HCT116 (cell line): ENCODE data around the gene GTF3C5. TPM values are rescaled to one million over a fixed set of nuclear protein-coding genes. Genes with fewer than 3 reads are reported as not detected.

ENCODE experiments used
- ATAC-seq: fragments of 200-7000 bp; cut with Tn5 transposase; 2 replicates; pipeline ENCODE4 v1.9.1; 2020; ENCODE audit warnings: mild to moderate bottlenecking, moderate library complexity
- BruUV-seq: library from RNA; stranded (reverse); fragments of 400-500 nt; replicated peaks from 2 replicates; lab custom pipeline; 2021; lab: Mats Ljungman, UMichigan
- CTCF ChIA-PET: fragments of 300-600 bp; sonication (Branson Sonifier 250); formaldehyde crosslinking; loops from one replicate; lab custom pipeline; 2021; ENCODE audit warnings: antibody characterized with exemption; lab: Charles Lee
- POLR2A ChIA-PET: fragments of 300-600, 350-600 bp; sonication (Branson Sonifier 250); formaldehyde crosslinking; loops from one replicate; lab custom pipeline; 2021; ENCODE audit warnings: antibody characterized with exemption; lab: Charles Lee
- RAD21 ChIA-PET, 2 experiments: fragments of 300-600 bp; sonication (Branson Sonifier 250); formaldehyde crosslinking; loops; one replicate each; lab custom pipeline; 2023; ENCODE audit warnings: low total read pairs in 2 of 2; ENCODE audit not compliant: uncharacterized antibody in 2 of 2, unreplicated experiment in 2 of 2, low non-redundant PET in 1 of 2; lab: Charles Lee
- DNase-seq: peaks from one replicate; pipeline ENCODE4 v3.0.0-alpha.2; 2010; ENCODE audit warnings: low read depth, low spot score
- H2AFZ ChIP-seq: fragments of 200-600 bp; shearing (Covaris generic), sonication (generic); 2 replicates; pipeline ENCODE4 v1.6.1; 2017; ENCODE audit warnings: low read depth, mixed run types, mixed read lengths, antibody characterized with exemption, low read length; ENCODE audit not compliant: poor library complexity, severe bottlenecking
- H3K27ac ChIP-seq: 2 replicates; pipeline ENCODE4 v1.5.1; 2012; ENCODE audit warnings: low read depth, low read length
- H3K27me3 ChIP-seq: fragments of 200-600 bp; sonication (generic); 2 replicates; pipeline ENCODE4 v1.6.1; 2016; ENCODE audit warnings: mixed run types, low read length, mixed read lengths; ENCODE audit not compliant: insufficient read depth
- H3K36me3 ChIP-seq, 2 experiments: fragments of 200-500 bp in 1 of 2; fragments of 200-600 bp in 1 of 2; sonication (Bioruptor generic) in 1 of 2; sonication (generic) in 1 of 2; 2 replicates each; pipeline versions ENCODE4 v1.5.1 to v1.6.1; 2014 to 2016; ENCODE audit warnings: low read length in 2 of 2, inconsistent platforms in 1 of 2, mixed read lengths in 1 of 2, mixed run types in 1 of 2; ENCODE audit not compliant: insufficient read depth in 2 of 2, control insufficient read depth in 1 of 2
- H3K4me1 ChIP-seq, 2 experiments: fragments of 200-600 bp in 1 of 2; sonication (generic) in 1 of 2; 2 replicates each; pipeline versions ENCODE4 v1.5.1 to v1.6.1; 2012 to 2017; ENCODE audit warnings: low read length in 2 of 2, inconsistent platforms in 1 of 2, mild to moderate bottlenecking in 1 of 2, mixed read lengths in 1 of 2, mixed run types in 1 of 2, moderate library complexity in 1 of 2; ENCODE audit not compliant: insufficient read depth in 2 of 2, control insufficient read depth in 1 of 2
- H3K4me2 ChIP-seq: fragments of 200-600 bp; sonication (generic); 2 replicates; pipeline ENCODE4 v1.6.1; 2017; ENCODE audit warnings: mixed run types, low read length, mixed read lengths
- H3K4me3 ChIP-seq, 2 experiments: fragments of 200-600 bp in 1 of 2; sonication (generic) in 1 of 2; replicated peaks in 1 of 2; 2 replicates each; pipeline ENCODE4 v1.5.1; 2011 to 2016; ENCODE audit warnings: low read length in 2 of 2, control low read depth in 1 of 2, low read depth in 1 of 2, mild to moderate bottlenecking in 1 of 2, mixed read lengths in 1 of 2, mixed run types in 1 of 2
- H3K79me2 ChIP-seq: fragments of 200-600 bp; sonication (generic); 2 replicates; pipeline ENCODE4 v1.6.1; 2017; ENCODE audit warnings: mild to moderate bottlenecking, mixed run types, low read length, moderate library complexity, mixed read lengths; ENCODE audit not compliant: insufficient read depth
- H3K9ac ChIP-seq: fragments of 200-600 bp; sonication (generic); 2 replicates; pipeline ENCODE4 v1.6.1; 2016; ENCODE audit warnings: low read length, mixed read lengths
- H3K9me2 ChIP-seq: fragments of 200-600 bp; sonication (generic), shearing (Covaris generic); 2 replicates; pipeline ENCODE4 v1.6.1; 2017; ENCODE audit warnings: mixed run types, mild to moderate bottlenecking, moderate library complexity; ENCODE audit not compliant: insufficient read depth
- H3K9me3 ChIP-seq, 2 experiments: fragments of 200-500 bp in 1 of 2; fragments of 200-600 bp in 1 of 2; sonication (Bioruptor generic) in 1 of 2; sonication (generic) in 1 of 2; 2 replicates each; pipeline ENCODE4 v1.6.1; 2014 to 2017; ENCODE audit warnings: low read length in 2 of 2, mixed read lengths in 2 of 2, inconsistent platforms in 1 of 2, low read depth in 1 of 2, mild to moderate bottlenecking in 1 of 2, mixed run types in 1 of 2, moderate library complexity in 1 of 2; ENCODE audit not compliant: control insufficient read depth in 1 of 2, insufficient read depth in 1 of 2
- H4K20me1 ChIP-seq: fragments of 200-600 bp; sonication (generic), shearing (Covaris generic); 2 replicates; pipeline ENCODE4 v1.6.1; 2017; ENCODE audit warnings: mixed run types, mild to moderate bottlenecking, moderate library complexity; ENCODE audit not compliant: insufficient read depth
- ATF3 ChIP-seq: IDR thresholded peaks from 2 replicates; pipeline ENCODE4 v1.6.1; 2012
- CBX3 ChIP-seq: IDR thresholded peaks from 2 replicates; pipeline ENCODE4 v1.6.1; 2012; ENCODE audit warnings: low read depth
- CEBPB ChIP-seq: IDR thresholded peaks from 2 replicates; pipeline ENCODE4 v1.6.1; 2012; ENCODE audit warnings: low read depth
- ELF1 ChIP-seq: IDR thresholded peaks from 2 replicates; pipeline ENCODE4 v1.6.1; 2012; ENCODE audit warnings: low read depth, borderline replicate concordance
- EZH2 ChIP-seq: fragments of 200-600 bp; sonication (generic); IDR thresholded peaks from 2 replicates; pipeline ENCODE4 v1.6.1; 2017; ENCODE audit warnings: antibody characterized with exemption, mixed run types
- EZH2phosphoT487 ChIP-seq: fragments of 200-600 bp; IDR thresholded peaks from 2 replicates; pipeline ENCODE4 v1.6.1; 2018; ENCODE audit warnings: antibody characterized with exemption, borderline replicate concordance
- FOSL1 ChIP-seq: IDR thresholded peaks from 2 replicates; pipeline ENCODE4 v1.6.1; 2012; ENCODE audit warnings: low read depth
- MAX ChIP-seq: IDR thresholded peaks from 2 replicates; pipeline ENCODE4 v1.6.1; 2012
- POLR2AphosphoS5 ChIP-seq: IDR thresholded peaks from 2 replicates; pipeline ENCODE4 v1.6.1; 2011; ENCODE audit warnings: mild to moderate bottlenecking, low read depth, low read length, moderate library complexity
- RAD21 ChIP-seq: IDR thresholded peaks from 2 replicates; pipeline ENCODE4 v1.6.1; 2012; ENCODE audit warnings: low read depth, mild to moderate bottlenecking
- REST ChIP-seq: IDR thresholded peaks from 2 replicates; pipeline ENCODE4 v1.6.1; 2012; ENCODE audit warnings: low read depth
- SIN3A ChIP-seq: IDR thresholded peaks from 2 replicates; pipeline ENCODE4 v1.6.1; 2012; ENCODE audit warnings: low read depth
- SRF ChIP-seq: IDR thresholded peaks from 2 replicates; pipeline ENCODE4 v1.6.1; 2012; ENCODE audit warnings: low read depth
- TCF7L2 ChIP-seq: IDR thresholded peaks from 2 replicates; pipeline ENCODE4 v1.7.0; 2011; ENCODE audit warnings: borderline replicate concordance, inconsistent platforms; ENCODE audit not compliant: insufficient read depth, insufficient read length; ENCODE audit errors: extremely low read depth
- intact Hi-C: fragments of 100-400 bp; cut with micrococcal nuclease; formaldehyde crosslinking; loops from 2 replicates; pipeline ENCODE4 v1.10.0; 2022
- total RNA-seq: library from RNA; stranded (reverse); gene quantifications from one replicate; pipeline ENCODE4 v1.2.1, GENCODE V29; 2021; ENCODE audit not compliant: unreplicated experiment

The GTF3C5 gene
- total RNA-seq, 1 experiment from 2014 or later, result 95.1 TPM

- no peak overlapping the region for H3K9ac ChIP-seq
- H3K4me1 ChIP-seq, result peaks cover 0 to 2% of the 10 kb centered on the region in 2 experiments; a peak in 1 of 4 replicates
- intact Hi-C loops, result no loop called here
- H3K27ac ChIP-seq, result no peak overlapping the region
- no peaks in the 10 kb centered on the region for H4K20me1 ChIP-seq
- ChIA-PET CTCF (no interaction called here), POLR2A (no interaction called here), RAD21 (no interaction called here)
- no peak overlapping the region for H2AFZ ChIP-seq
- H3K79me2 ChIP-seq, result no peaks in the 10 kb centered on the region
- no peaks in the 10 kb centered on the region for H3K9me2 ChIP-seq
- DNase-seq (no peak), ATAC-seq (no peak)
- H3K36me3 ChIP-seq, result no peaks in the 10 kb centered on the region
- no peak for TF ChIP-seq POLR2AphosphoS5
- TF ChIP-seq EZH2phosphoT487, result no peak
- TF ChIP-seq EZH2, result no peak
- no peak for TF ChIP-seq SRF
- no peak for TF ChIP-seq FOSL1
- TF ChIP-seq MAX, result no peak
- TF ChIP-seq RAD21, result no peak
- TF ChIP-seq REST, result no peak
- no peak for TF ChIP-seq CBX3
- TF ChIP-seq CEBPB, result no peak
- TF ChIP-seq ATF3, result no peak
- TF ChIP-seq TCF7L2, result no peak
- TF ChIP-seq SIN3A, result no peak
- TF ChIP-seq ELF1, result no peak
- no peaks in the 10 kb centered on the region for H3K9me3 ChIP-seq
- H3K27me3 ChIP-seq, result no peaks in the 10 kb centered on the region
- H3K4me2 ChIP-seq, result no peak overlapping the region
- BruUV-seq, result no TSS peak
- no peak overlapping the region for H3K4me3 ChIP-seq
Measured at GRCh38 chr9:133063500-133064231, 32.9 kb downstream of the GTF3C5 start.
